HEK293T (cell line): ENCODE results near the gene ARHGAP23.

Source experiments
- SP1 ChIP-seq: fragments of 450-650 bp; IDR thresholded peaks from 2 replicates; pipeline ENCODE4 v1.6.1; 2017
- TF ChIP-seq, protein P1 (sequence below): fragments of 450-650 bp; IDR thresholded peaks from 2 replicates; pipeline ENCODE4 v1.6.1; 2016

DNA sequence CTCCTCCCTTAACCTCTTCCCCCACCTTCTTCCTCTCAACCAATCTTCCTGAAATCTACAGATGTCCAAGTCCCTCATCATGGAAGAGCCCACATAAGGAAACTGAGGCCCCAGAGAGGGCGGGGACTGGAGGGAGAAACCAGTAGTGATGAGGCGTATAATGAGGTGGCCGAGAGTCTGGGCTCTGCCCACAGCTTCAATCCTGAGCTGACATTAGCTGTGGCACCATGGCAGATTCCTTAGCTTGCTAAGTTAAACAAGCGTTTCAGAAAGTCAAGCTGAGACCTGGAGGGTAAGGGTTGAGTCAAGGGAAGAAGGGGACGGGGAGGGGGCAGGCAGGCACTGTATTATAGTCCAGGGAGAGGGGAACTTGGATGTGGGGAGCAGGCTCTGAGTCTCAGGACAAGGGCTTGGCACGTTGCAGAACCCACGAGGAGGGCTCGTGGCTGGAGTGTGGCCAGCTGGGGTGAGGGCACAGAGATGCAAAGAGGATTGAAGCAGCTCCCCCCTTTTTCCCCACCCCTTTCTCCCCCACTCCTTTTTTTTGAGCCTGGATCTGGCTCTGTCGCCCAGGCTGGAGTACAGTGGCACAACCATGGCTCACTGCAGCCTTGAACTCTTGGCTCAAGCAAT lies 13.3 kb downstream of the ARHGAP23 start:
- TF ChIP-seq, protein P1, sequence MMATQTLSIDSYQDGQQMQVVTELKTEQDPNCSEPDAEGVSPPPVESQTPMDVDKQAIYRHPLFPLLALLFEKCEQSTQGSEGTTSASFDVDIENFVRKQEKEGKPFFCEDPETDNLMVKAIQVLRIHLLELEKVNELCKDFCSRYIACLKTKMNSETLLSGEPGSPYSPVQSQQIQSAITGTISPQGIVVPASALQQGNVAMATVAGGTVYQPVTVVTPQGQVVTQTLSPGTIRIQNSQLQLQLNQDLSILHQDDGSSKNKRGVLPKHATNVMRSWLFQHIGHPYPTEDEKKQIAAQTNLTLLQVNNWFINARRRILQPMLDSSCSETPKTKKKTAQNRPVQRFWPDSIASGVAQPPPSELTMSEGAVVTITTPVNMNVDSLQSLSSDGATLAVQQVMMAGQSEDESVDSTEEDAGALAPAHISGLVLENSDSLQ, result no peak
- no peak for TF ChIP-seq SP1
